ENCODE results near the gene ARMH3. TPM values are rescaled to one million over a fixed set of nuclear protein-coding genes. Genes with fewer than 3 reads are reported as not detected.

ARMH3 gene
- total and polyA plus RNA-seq, 2 experiments from 2014 or later: 8.7 to 11.1 TPM

GRCh38 chr10:101859530-101859929 is 196.4 kb downstream of the ARMH3 start (continued):
- TF ChIP-seq ZNF462 (CRISPR knock-in tag; IDR thresholded peaks at IDR 0.05) (no peak), STAT1 (IDR thresholded peaks at IDR 0.05; ENCODE audit: unreplicated experiment) (no peak), NANOG (IDR thresholded peaks at IDR 0.05; ENCODE audit: borderline replicate concordance) (no peak), ZNF331 (CRISPR knock-in tag; IDR thresholded peaks at IDR 0.05; ENCODE audit: low read depth) (no peak), ETS1 (IDR thresholded peaks at IDR 0.05) (no peak), CREB1 (CRISPR knock-in tag; IDR thresholded peaks at IDR 0.05; ENCODE audit: low read depth) (no peak), CTCF (conservative IDR thresholded peaks at IDR 0.05; ENCODE audit: low read depth in 2 of 2) (no peak)
